GM23248 (cell line): ENCODE measurements around the gene TARBP1. TPM values are rescaled to one million over a fixed set of nuclear protein-coding genes. Genes with fewer than 3 reads are reported as not detected.

Source experiments
- DNase-seq: peaks from one replicate; pipeline ENCODE4 v3.0.0-alpha.2; 2015
- H2AFZ ChIP-seq: fragments of 200-600 bp; sonication (generic); 2 replicates; pipeline ENCODE4 v1.6.1; 2016; ENCODE audit warnings: antibody characterized with exemption
- H3F3A ChIP-seq: fragments of 200-600 bp; sonication (generic); 2 replicates; pipeline ENCODE4 v1.6.1; 2016; ENCODE audit warnings: mild to moderate bottlenecking, antibody characterized with exemption, mixed run types; ENCODE audit not compliant: insufficient read depth
- H3K27ac ChIP-seq: fragments of 200-600 bp; sonication (generic); 2 replicates; pipeline ENCODE4 v1.5.1; 2016; ENCODE audit warnings: mild to moderate bottlenecking
- H3K27me3 ChIP-seq: fragments of 200-600 bp; sonication (generic); replicated peaks from 2 replicates; pipeline ENCODE4 v1.6.1; 2016; ENCODE audit warnings: mild to moderate bottlenecking; ENCODE audit not compliant: insufficient read depth
- H3K36me3 ChIP-seq: fragments of 200-600 bp; sonication (generic); 2 replicates; pipeline ENCODE4 v1.6.1; 2016; ENCODE audit warnings: low read depth, mild to moderate bottlenecking
- H3K4me1 ChIP-seq: fragments of 200-600 bp; sonication (generic); 2 replicates; pipeline ENCODE4 v1.6.1; 2016; ENCODE audit warnings: mild to moderate bottlenecking; ENCODE audit not compliant: insufficient read depth
- H3K4me2 ChIP-seq: fragments of 200-600 bp; sonication (generic); one replicate; pipeline ENCODE4 v1.6.1; 2016; ENCODE audit warnings: mild to moderate bottlenecking; ENCODE audit not compliant: unreplicated experiment
- H3K4me3 ChIP-seq: fragments of 200-600 bp; sonication (generic); 2 replicates; pipeline ENCODE4 v1.5.1; 2016; ENCODE audit warnings: mild to moderate bottlenecking
- H3K79me2 ChIP-seq: fragments of 200-600 bp; sonication (generic); 2 replicates; pipeline ENCODE4 v1.6.1; 2016; ENCODE audit warnings: mild to moderate bottlenecking; ENCODE audit not compliant: insufficient read depth
- H3K9ac ChIP-seq: fragments of 200-600 bp; sonication (generic); 2 replicates; pipeline ENCODE4 v1.6.1; 2016; ENCODE audit warnings: mild to moderate bottlenecking
- H3K9me2 ChIP-seq: fragments of 200-600 bp; sonication (generic); 2 replicates; pipeline ENCODE4 v1.6.1; 2016; ENCODE audit warnings: mixed run types, mild to moderate bottlenecking, moderate library complexity; ENCODE audit not compliant: insufficient read depth
- H3K9me3 ChIP-seq: fragments of 200-600 bp; sonication (generic); one replicate; pipeline ENCODE4 v1.6.1; 2017; ENCODE audit warnings: low read depth
- H4K20me1 ChIP-seq: fragments of 200-600 bp; sonication (generic); 2 replicates; pipeline ENCODE4 v1.6.0; 2016; ENCODE audit not compliant: insufficient read depth
- EZH2 ChIP-seq: fragments of 200-600 bp; sonication (generic); IDR thresholded peaks from 2 replicates; pipeline ENCODE4 v1.6.1; 2018; ENCODE audit warnings: antibody characterized with exemption, mild to moderate bottlenecking; ENCODE audit not compliant: insufficient read depth, poor library complexity, severe bottlenecking
- EZH2phosphoT487 ChIP-seq: fragments of 200-600 bp; sonication (generic); IDR thresholded peaks from 2 replicates; pipeline ENCODE4 v1.6.1; 2018; ENCODE audit warnings: antibody characterized with exemption, moderate library complexity, mild to moderate bottlenecking, low read depth; ENCODE audit not compliant: insufficient read depth
- WGBS, 2 experiments: methylation state at CpG; one replicate each; pipeline ENCODE4 v1.1.6; 2015 to 2017; ENCODE audit warnings: low lambda C conversion rate in 2 of 2, low coverage in 1 of 2; ENCODE audit errors: missing lambda C conversion rate in 2 of 2; 5-methylcytosine and 5-hydroxymethylcytosine counted together
- in situ Hi-C: fragments of 300-500 bp; cut with MboI; formaldehyde crosslinking; loops from 2 replicates; pipeline ENCODE4 v1.15.0; 2020
- polyA plus RNA-seq: library from polyadenylated mRNA; unstranded; fragments of >200 nt; fragmentation: Nextera tagmentation; extraction: Ambion mirVana; gene quantifications from 2 replicates; pipeline ENCODE4 v1.2.1, GENCODE V29; 2016
- total RNA-seq: library from RNA; depleted of rRNA; stranded (reverse); fragments of >200 nt; shearing (Covaris generic); gene quantifications from 2 replicates; pipeline ENCODE4 v1.2.3, GENCODE V29; 2014

TARBP1 gene
- total and polyA plus RNA-seq, 2 experiments from 2014 or later, result 5.2 to 11.9 TPM

DNA sequence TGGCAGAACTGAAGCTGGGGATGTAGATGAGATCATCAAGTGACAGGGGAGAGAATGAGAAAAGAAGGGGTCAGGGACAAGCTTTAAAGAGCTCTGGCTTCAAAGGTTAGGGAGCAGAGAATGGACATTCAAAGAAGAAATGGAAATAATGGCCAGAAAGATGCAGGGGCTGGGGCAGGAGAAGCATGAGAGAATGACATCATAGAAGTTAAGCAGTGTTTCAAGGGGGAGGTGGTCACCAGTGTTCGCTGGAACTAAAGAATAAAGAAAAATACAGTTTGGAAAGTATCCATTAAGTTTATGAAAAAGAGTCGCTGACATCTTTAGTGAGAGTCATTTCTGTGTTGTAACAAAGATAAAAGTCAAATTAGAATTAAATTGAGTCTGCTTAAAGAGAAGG is 44.3 kb downstream of the TARBP1 start:
- Histone ChIP-seq H3K9ac (no peak overlapping the region), H3K27me3 (no peaks in the 10 kb centered on the region), H3K4me3 (no peak overlapping the region), H3F3A (peaks cover 7% of the 10 kb centered on the region; the same call in 1 of the 2 replicates), H3K4me1 (peaks cover 9% of the 10 kb centered on the region; the same call in 1 of the 2 replicates), H3K79me2 (no peaks in the 10 kb centered on the region), H3K9me2 (no peaks in the 10 kb centered on the region), H4K20me1 (no peaks in the 10 kb centered on the region), H3K9me3 (no peaks in the 10 kb centered on the region), H2AFZ (no peak overlapping the region), H3K4me2 (no peak overlapping the region), H3K36me3 (peaks cover 5% of the 10 kb centered on the region; the same call in 1 of the 2 replicates), H3K27ac (no peak overlapping the region)
- in situ Hi-C loops, result no loop called here
- no peak for TF ChIP-seq EZH2phosphoT487
- TF ChIP-seq EZH2, result no peak
- WGBS, 2 experiments, result 76 to 77% methylated on average over 2 of the region's 2 CpGs
- no peak for DNase-seq

- 67 to 74% methylated on average over 1 of the region's 1 CpG for WGBS, 2 experiments
- no peaks in the 10 kb centered on the region for H3K27me3 ChIP-seq
- peaks cover 4% of the 10 kb centered on the region; the same call in 1 of the 2 replicates for H3K36me3 ChIP-seq
- 0 out of 2 replicates have a peak overlapping the region, but pooled peaks have one; percentile 24 for H2AFZ ChIP-seq
- no peak overlapping the region for H3K4me2 ChIP-seq
- H3K4me1 ChIP-seq, result peaks cover 9% of the 10 kb centered on the region; the same call in 1 of the 2 replicates
- H3K79me2 ChIP-seq, result no peaks in the 10 kb centered on the region
- H3F3A ChIP-seq, result peaks cover 7% of the 10 kb centered on the region; the same call in 1 of the 2 replicates
- DNase-seq, result peak; percentile 83
- H3K4me3 ChIP-seq, result no peak overlapping the region
- peak overlapping the region; percentile 36 for H3K27ac ChIP-seq
- in situ Hi-C loops, result no loop called here
- no peaks in the 10 kb centered on the region for H3K9me2 ChIP-seq
- H3K9ac ChIP-seq, result no peak overlapping the region
- TF ChIP-seq EZH2 (no peak), EZH2phosphoT487 (no peak)
- no peaks in the 10 kb centered on the region for H4K20me1 ChIP-seq
- no peaks in the 10 kb centered on the region for H3K9me3 ChIP-seq
Observed at GRCh38 chr1:234433563-234434285, 45.3 kb downstream of the TARBP1 start.

GRCh38 chr1:234431255-234431654 is 47.7 kb downstream of the TARBP1 start:
- Histone ChIP-seq H3K9me2 (no peaks in the 10 kb centered on the region), H2AFZ (no peak overlapping the region), H3K27ac (no peak overlapping the region), H3K36me3 (peaks cover 16% of the 10 kb centered on the region; the same call in 1 of the 2 replicates), H3K4me2 (no peak overlapping the region), H3F3A (peaks cover 7% of the 10 kb centered on the region; the same call in 1 of the 2 replicates), H4K20me1 (no peaks in the 10 kb centered on the region), H3K4me3 (no peak overlapping the region), H3K9ac (no peak overlapping the region), H3K27me3 (no peaks in the 10 kb centered on the region), H3K9me3 (no peaks in the 10 kb centered on the region), H3K4me1 (peaks cover 9% of the 10 kb centered on the region; the same call in 1 of the 2 replicates), H3K79me2 (no peaks in the 10 kb centered on the region)
- DNase-seq, result no peak
- WGBS, 2 experiments, result 82 to 83% methylated on average over 4 of the region's 4 CpGs
- TF ChIP-seq EZH2phosphoT487, result no peak
- TF ChIP-seq EZH2, result no peak
- in situ Hi-C loops, result no loop called here

DNA sequence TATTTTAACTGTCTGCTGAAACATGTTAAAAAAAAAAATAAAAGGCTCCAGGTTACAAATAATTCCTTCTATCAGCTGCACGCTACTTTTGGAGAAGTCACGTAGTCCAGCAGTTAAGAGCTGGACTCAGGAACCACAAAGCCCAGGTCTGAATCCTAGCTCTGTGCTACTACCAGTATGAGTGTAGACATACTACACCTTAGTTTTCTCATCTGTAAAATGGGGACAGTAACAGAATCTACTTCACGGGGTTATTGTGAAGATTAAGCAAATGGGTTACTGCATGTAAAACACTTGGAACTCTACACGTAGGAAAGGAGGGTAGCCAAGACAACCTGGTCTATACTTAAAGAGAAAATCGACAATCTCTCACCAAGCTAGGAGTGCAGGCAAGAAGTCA is 48.3 kb downstream of the TARBP1 start:
- Histone ChIP-seq H3K4me2 (no peak overlapping the region), H3K27ac (no peak overlapping the region), H2AFZ (no peak overlapping the region), H3K4me3 (no peak overlapping the region), H3K27me3 (no peaks in the 10 kb centered on the region), H3F3A (peaks cover 7% of the 10 kb centered on the region; the same call in 1 of the 2 replicates), H3K9ac (no peak overlapping the region), H3K36me3 (peaks cover 16% of the 10 kb centered on the region), H3K9me2 (no peaks in the 10 kb centered on the region), H3K4me1 (peaks cover 9% of the 10 kb centered on the region; the same call in 1 of the 2 replicates), H4K20me1 (no peaks in the 10 kb centered on the region), H3K79me2 (no peaks in the 10 kb centered on the region), H3K9me3 (no peaks in the 10 kb centered on the region)
- no peak for DNase-seq
- WGBS, 2 experiments, result 97% methylated on average over 5 of the region's 5 CpGs
- TF ChIP-seq EZH2phosphoT487, result no peak
- no peak for TF ChIP-seq EZH2
- in situ Hi-C loops, result no loop called here
